GM18520 (cell line): Measurements from ENCODE around the gene PTOV1.

Experiments used
- ATAC-seq: cut with Tn5 transposase; IDR thresholded peaks from one replicate; pipeline ENCODE4 v1.9.1; 2021; ENCODE audit not compliant: unreplicated experiment

Gene PTOV1

DNA sequence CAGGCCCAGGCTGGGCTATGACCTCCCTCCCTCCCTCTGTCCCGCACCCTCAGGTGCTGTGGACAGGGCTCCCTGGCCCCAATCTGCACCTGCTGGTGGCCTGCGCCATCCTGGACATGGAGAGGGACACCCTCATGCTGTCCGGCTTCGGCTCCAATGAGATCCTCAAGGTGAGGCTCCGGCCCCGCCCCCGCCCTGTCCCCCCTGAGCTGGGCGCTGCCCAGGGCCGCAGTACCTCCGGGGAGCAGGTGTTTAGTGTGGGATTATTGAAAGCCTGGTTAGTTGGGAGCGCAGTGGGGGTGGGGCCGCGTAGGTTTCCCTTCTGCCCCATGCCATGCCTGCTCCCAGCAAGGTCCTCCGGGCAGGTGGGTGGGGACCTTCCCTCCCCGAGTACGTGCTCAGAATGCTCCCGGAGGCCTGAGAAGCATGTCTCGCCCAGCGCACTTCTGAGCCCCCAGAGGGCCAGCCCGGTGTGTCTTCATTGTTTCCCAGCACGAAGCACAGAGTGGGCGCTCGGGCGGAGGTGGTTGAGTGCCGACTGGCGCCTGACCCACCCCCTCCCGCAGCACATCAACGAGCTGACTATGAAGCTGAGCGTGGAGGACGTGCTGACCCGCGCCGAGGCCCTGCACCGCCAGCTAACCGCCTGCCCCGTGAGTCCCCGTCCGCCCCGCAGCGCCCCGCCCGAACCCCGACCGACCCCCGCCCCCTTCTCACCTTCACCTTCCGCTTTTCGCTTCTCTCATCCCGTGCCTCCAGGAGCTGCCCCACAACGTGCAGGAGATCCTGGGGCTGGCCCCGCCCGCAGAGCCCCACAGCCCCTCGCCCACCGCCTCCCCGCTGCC, 36.9 kb downstream of the PTOV1 start:
- no peak for ATAC-seq

DNA sequence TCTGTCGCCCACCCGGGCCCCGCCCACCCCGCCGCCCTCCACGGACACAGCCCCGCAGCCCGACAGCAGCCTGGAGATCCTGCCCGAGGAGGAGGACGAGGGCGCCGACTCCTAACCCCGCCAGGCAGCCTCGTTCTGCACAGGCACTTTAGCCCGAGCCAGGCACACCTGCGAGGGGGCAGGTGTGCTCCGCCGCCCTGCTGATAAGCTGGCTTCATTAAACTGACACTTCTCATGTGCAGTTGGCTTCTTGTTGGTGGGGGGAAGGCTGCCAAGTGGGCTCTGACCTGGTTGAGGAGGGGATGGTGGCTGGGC, 37.5 kb downstream of the PTOV1 start:
- ATAC-seq: no peak

DNA sequence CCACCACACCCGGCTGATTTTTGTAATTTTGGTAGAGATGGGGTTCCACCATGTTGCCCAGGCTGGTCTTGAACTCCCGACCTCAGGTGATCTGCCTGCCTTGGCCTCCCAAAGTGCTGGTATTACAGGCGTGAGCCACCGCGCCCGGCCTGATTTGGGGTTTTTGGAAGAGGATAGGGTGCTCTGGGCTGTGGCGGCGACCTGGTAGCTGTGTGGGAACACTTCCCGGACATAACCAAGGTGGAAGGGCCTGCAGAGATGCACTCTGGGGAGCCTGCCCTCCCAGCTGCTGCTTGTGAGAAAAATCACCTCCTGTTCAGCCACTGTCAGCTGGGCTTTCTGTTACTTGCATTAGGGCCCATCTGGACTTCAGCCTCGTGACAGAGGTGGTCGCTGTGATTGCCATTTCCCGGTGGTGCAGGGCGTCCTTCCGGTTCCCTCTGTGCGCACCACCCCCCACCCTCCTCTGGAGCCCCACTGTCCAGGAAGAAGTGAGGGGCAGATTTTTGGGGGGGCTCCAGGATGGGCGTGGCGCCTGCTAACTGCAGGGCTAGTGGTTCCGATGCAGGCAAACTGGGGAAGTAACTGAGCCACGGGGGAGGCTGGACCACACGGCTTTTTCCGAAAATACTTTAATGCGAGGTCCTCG, 38.2 kb downstream of the PTOV1 start:
- no peak for ATAC-seq

DNA sequence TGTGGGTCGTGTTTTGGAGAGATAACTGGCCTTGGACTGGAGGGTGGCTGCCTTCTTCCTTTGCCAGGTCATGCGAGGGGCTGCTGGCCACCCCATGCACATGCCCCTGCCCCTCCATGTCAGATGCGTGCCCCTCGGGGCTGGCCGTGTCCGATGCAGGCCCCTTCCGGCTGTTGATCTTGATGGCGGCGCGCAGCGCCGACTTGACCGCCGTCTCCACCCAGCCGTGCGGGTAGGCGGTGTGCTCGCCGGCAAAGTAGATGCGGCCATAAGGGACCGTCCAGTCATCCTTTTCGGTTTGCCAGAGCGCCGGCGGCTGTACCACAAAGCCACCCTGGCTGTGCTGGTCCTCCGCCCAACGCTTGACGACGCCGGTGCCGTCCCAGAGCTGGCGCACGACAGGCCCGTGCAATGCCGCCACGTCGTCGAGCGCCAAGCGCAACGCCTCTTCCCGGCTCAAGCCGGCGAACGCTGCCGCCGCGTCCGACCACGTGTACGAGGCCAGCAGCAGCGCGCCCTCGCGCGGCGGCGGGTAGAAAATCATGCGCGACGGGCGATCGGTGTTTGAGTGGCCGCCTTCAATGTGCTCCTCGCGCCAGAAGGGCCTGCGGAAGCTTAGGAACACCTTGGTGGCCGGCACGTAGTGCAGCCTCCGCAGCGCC, 38.9 kb downstream of the PTOV1 start:
- no peak for ATAC-seq

DNA sequence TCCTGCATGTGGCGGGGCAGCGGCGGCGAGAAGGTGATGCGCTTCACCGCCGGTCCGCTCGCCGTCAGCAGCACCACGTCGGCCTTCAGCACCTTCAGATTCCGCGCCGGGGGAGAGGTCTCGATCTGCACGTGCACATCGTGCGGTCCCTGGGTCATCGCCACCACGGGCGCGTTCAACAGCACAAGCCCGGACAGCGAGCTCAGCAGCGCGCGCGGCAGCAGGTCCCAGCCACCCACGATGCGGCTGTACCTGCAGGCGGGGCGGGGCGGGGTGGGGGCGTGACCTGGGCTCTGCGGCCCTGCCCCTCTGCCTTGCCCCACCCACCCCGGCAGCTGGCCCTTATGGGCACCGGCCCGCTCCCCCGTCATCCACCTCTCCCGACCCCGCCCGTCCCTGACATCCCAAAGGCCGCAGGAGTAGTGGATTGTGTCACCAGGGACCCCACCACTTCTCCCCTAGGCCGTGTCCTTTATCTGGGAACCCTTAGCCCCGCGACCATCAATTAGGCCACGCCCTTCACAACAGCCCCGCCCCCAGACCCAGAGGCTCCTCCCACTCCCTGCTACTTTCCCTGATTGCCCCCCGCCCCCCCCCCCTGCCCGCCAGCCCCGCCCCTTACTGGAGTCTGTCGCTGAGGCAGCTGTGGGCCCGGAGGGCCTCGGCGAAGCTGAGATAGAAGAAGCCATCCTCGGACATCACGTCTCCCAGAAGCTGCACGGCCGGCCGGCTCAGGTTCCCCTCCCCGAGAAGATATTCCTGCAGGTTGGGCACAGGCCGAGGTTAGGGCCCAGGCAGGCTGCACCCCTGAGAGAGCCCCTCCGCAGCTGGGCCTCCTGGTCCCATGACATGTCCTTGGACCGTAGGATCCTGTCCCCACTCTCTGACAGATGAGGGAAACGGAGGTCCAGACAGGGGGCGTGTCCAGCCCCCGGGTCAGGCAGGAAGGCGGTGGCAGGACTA, 39.7 kb downstream of the PTOV1 start:
- ATAC-seq: no peak

DNA sequence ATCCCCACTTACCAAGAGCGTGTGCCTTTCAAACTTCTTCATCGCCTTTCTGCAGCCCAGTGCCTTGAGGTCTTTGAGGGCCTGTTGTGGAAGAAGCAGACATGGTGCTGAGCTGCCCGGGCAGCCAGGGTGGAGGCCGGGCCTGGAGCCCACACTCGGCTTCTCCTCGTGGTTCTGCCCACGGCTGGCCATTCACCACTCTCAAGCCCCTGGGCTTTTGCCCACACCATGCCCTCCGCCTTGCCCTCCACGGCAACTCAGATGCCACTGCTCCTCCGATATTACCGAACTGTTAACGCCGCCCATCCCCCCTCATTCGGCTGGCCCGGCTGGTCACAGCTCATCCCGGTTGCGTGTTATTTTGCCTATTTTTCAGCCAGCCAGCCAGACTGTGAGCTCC, 40.4 kb downstream of the PTOV1 start:
- ATAC-seq: no peak

DNA sequence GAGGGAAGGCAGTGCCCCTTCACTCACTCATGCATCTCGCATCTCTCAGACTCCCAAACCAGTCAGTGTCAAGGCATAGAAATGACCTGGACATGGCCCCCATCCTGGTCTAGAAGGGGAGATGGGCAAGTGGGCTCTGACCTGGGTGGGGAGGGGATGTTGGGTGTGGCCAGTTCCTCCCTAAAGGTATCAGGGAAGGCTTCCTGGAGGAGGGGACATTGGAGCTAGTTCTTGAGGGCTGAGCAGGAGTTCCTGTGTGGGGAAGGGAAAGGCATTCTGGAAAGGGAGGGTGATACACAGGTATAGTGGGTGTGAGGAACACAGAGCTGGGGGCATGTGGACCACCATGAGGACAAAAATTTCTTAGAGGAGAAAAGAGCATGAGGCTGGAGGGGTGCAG, 41.8 kb downstream of the PTOV1 start:
- ATAC-seq: no peak

DNA sequence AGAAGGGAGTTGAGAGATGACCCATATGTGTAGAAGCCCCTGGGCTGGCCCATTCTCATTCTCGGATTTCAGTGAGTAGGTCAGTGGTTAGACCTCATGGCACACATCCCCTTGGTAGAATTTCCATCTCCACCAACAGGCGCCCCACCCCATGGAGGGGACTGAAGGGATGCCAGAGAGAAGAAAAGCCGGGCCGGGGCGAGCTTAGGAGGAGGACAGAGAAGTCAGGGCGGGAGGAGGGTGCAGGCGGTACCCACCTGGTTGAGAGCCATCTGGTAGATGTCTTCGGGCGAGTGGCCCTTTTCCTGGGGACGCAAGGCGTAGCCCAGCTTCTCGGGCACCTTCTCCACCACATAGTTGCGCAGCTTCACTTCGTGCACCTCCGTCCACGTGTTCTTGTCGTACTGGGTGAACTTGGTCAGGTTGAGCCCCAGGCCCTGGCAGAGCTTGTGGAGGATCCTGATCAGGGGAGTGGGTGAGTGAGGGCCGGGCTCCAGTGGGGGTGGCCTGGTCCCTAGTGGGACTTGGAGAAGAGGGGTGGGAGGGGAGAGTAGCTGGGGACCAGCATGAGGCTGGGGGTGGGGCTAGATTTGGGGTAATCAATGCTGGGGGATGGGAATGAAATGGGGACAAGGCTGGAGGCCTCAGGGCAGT, 43.2 kb downstream of the PTOV1 start:
- ATAC-seq: no peak

DNA sequence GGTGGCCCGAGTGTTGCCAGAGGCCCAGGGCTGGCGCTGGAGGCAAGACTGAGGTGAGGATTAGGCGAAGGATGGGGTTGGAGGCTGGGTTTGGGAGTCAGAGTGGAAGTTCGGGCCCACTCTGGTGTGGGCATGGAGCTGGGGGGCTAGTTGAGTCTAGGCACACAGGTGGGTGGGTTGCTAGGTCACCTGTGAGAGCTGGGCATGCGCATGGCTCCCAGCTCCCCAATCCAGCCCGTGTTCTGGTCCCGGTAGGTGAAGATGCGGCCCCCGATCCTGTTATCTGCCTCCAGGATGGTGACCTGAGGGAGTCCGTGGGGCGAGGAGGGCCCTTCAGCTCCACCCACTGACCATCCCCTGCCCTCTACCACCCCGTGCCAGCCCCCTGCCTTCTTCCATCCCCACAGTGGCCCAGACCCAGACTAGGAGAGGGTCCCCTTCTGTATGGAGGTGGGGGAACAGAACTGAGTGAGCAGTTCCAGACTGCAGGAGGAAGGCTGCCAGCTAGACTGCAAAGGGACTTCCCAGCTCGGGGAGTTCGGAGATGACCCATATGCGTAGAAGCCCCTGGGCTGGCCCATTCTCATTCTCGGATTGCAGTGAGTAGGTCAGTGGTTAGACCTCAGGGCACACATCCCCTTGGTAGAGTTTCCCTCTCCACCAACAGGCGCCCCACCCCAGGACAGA, 44.1 kb downstream of the PTOV1 start:
- ATAC-seq: peak; percentile 33

DNA sequence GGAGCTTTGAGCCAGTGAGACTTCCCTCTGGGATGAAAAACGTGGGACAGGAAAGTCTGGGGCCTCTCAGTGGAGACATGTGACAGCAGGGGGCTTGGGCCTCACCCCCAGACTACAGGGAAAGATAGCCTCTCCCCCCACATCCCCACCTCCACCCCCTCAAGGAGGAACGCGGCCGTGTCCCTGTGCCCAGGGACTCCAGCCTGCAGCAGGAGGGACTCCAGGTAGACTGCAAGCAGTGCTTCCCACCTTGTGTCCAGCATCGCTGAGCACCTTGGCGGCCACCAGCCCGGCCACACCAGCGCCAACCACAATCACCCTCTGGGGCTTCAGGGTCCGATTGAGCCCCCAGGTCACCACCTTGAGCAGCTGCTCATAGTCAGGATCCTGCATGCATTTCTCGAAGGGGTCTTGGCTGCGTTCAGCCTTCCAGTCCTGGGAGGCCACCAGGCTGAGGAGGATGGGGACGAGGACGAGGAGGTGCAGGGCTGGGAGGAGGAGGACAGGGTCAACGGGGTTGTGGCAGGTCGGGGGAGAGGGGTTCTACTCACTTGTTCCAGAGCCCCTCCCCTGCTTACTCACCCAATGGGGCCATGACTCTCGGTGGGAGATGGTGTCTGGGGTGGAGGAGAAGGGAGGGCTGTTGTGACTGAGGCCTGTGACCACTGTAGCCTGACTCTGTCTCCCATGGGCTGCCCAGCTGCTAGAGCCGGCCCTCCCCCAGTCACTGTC, 44.8 kb downstream of the PTOV1 start:
- ATAC-seq: no peak

DNA sequence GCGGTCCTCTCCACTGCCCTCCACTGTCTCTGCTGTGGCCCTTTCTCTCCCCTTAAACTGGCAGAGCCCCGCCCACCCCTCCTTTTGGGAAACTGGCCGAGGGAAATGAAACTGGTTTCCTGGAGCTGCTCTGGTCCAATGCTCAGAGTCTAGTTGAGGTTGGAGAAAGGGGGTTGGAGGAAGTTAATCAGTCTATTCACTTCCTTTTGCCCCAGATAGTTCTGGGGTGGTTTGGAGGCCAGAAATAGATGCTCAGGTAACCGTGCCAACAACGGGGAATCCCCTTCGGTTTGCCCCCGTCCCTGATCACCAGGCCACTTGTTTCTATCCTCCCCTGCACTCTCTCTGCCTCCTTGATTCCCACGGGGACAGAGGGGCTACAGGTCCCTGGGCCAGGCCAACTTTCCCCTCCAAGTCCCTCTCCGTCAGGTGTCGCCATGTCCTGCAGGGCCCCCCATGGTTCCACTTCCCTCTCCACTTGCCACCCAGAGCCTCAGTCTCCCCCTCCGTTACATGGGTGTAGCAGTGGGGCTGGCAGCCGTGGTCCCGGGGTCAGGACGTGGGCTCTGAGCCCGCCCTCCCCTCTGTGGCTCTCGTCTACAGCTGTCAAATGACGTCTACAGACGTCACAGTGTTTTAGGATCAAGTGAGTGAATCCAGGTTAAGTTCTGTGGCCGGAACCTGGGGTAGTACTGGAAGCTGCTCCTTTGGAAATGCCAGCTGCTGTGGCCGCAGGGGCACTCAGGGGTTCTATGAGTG, 46.1 kb downstream of the PTOV1 start, which contains the start of gene IL4I1:
Gene IL4I1, minus strand, starts transcription at position 25 of the 759 bp plus-strand sequence. CDS start 727 bp downstream, outside the sequence.
- ATAC-seq: peak; percentile 54

DNA sequence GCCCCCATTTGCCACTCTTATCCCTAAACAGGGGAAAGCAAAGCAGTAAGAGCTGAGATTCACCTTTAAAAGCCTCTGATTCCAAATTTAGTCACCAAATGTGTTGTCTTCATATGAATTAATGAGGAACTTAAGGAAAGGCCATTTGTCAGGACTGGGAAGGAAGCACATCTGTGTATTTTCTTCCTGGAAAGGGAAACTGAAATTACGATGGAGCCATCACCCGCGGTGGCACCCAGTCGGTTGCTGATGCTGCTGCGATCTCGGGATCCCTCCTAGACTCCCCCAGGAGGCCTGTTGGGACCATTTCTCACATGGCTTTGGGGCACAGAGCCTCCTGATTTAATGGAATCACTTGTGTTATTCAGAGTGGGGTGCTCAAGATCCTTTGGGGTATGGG, 53.2 kb downstream of the PTOV1 start:
- ATAC-seq: no peak

DNA sequence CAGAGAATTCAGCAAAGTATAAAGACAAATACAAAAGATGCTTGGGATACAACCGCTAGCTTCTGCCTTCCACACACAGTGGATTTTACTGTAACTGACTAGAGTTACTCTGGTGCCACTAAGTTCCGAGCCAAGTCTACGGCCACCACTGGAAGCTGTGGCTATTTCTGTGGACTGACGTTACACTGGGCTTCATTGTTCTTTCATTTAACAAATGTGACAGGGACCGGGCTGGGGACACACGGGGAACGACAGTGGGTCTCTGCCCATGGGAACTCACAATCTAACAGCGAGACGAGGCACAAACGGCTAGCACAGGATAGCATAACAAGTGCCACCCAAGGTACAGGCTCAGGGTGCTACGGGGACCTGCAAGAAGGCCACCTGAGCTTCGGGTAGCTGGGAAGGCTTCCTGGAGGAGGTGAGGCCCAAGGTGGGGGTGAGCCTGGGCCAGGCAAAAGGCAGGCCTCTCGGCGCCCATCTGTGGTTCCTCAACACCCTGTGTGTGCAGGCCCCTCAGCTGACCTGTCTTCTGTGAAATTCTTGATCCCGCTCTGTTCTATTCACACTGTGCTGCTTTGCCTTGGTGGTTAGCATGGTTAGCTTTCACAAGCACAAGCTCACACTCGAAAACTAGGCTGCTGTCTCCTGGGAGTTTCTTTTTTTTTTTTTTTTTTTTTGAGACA, 56.1 kb downstream of the PTOV1 start:
- ATAC-seq: no peak

DNA sequence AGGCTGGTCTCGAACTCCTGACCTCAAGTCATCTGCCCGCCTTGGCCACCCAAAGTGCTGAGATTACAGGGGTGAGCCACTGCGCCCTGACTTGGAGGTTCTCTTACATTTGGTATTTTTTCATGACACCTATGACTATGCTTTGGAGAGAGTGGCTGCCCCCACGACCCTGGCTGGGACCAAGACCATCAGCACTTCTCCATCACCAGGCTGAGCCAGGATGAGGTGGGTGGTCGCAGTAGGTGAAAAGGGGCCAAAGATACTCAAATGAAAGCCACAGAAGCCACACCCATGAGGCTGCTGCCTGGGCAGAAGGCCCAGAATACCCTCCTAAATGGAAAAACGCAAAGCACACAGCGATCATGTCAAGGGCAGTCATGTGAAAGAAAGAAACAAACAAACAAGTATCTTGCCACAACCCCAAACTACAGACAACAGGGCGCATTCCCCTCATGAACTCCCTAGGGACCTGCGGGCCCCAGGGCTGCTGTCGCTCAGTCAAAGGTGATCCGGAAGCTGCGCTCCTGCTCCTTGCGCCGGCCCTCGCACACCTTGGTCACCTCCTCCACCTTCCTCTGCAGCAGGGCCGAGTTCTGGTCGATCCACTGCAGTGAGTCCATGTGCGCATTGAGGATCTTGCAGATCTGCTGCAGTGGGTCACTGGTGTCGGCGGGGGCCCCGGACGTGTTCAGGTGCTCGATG, 56.9 kb downstream of the PTOV1 start:
- ATAC-seq: no peak

DNA sequence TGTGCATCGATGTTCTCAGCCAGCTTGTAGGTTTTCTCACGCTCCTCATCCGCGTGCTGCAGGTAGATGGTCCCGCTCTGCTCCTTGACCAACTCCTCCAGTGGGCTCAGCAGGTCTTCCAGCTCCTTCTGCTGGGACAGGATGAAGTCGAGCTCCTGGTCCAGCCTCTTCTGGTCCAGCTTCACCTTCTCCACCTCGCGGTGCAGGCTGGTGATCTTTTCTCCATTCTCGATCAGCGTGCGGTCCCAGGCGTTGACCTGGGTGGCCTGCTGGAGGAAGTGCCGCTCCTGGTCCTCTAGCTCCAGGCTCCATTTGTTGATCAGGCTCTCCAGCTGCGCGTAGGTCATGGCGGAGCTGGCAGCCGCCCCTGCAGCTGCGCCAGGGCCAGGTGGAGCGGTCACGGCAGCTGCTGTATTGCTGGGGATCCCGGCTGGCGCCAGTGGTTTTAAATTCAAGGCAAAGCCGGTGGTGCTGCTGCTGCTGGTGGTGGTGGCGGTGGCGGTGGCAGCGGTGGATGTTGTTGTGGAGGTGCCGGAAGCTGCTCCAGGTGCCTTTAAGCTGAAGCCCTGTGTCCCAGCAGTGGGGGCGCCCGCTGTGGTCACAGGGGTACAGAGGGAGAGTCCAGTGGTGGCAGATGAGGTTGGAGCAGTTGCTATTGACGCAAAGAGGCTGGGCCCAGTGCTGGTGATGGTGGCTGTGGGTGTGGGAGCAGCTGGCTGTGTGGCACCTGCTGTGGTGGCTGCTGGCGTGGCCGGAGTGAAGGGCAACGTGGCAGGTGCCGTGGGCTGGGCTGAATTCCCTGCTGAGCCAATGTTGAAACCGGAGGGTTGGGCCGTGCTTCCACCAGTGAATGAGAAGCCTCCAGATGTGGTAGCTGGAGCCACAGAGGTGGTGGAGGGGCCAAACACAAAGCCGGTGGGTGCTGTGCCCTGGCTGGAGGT, 57.8 kb downstream of the PTOV1 start:
- no peak for ATAC-seq

DNA sequence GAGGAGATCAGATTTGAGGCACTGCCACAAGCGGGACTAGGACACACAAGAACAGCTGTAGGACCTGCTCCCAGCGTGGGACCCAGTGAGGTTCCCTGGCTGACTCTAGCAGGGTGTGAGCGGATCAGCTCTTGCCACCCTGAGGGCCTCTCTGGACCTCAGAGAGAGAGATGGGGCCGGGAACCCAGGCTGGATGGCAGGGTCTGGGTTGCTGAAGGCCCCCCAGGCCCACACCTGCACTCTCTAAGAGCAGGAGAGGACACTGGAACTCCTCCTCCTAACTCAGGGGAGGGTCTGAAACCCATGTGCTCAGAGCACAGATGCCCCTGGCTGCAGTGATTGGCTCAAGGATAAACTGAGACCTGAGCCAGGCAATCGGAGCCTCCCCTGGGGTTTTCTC, 59.2 kb downstream of the PTOV1 start:
- no peak for ATAC-seq
